Mesothelial cell of epicardium (in vitro differentiated cells): ENCODE data around the gene SEC22A. TPM values are rescaled to one million over a fixed set of nuclear protein-coding genes. Genes with fewer than 3 reads are reported as not detected.

Source experiments
- DNase-seq, 2 experiments: peaks; one replicate each; pipeline ENCODE4 v3.0.0; 2021; ENCODE audit warnings: low spot score in 2 of 2; ENCODE audit not compliant: unreplicated experiment in 2 of 2
- H3K27ac Mint-ChIP-seq: 2 replicates; pipeline ENCODE4 v1.8.0; 2021; ENCODE audit warnings: mixed read lengths
- H3K27me3 Mint-ChIP-seq: 2 replicates; pipeline ENCODE4 v1.8.0; 2021; ENCODE audit warnings: low read depth, mixed read lengths
- H3K36me3 Mint-ChIP-seq: 2 replicates; pipeline ENCODE4 v1.8.0; 2021; ENCODE audit warnings: mixed read lengths
- H3K4me1 Mint-ChIP-seq: 2 replicates; pipeline ENCODE4 v1.8.0; 2021; ENCODE audit warnings: mixed read lengths
- H3K4me3 Mint-ChIP-seq: 2 replicates; pipeline ENCODE4 v1.8.0; 2021; ENCODE audit warnings: mild to moderate bottlenecking, moderate library complexity, mixed read lengths
- H3K9me3 Mint-ChIP-seq: 2 replicates; pipeline ENCODE4 v1.8.0; 2021; ENCODE audit warnings: mixed read lengths
- total RNA-seq: library from RNA; stranded (reverse); gene quantifications from 3 replicates; pipeline ENCODE4 v1.2.1, GENCODE V29; 2021
- TF ChIP-seq, protein P1 (sequence below): fragments of 200-600 bp; sonication (generic); IDR thresholded peaks from one replicate; pipeline ENCODE4 v1.5.0; 2021; ENCODE audit warnings: antibody characterized with exemption; ENCODE audit not compliant: unreplicated experiment

SEC22A gene
- total RNA-seq, 1 donor from 2014 or later: 16.3 TPM

DNA sequence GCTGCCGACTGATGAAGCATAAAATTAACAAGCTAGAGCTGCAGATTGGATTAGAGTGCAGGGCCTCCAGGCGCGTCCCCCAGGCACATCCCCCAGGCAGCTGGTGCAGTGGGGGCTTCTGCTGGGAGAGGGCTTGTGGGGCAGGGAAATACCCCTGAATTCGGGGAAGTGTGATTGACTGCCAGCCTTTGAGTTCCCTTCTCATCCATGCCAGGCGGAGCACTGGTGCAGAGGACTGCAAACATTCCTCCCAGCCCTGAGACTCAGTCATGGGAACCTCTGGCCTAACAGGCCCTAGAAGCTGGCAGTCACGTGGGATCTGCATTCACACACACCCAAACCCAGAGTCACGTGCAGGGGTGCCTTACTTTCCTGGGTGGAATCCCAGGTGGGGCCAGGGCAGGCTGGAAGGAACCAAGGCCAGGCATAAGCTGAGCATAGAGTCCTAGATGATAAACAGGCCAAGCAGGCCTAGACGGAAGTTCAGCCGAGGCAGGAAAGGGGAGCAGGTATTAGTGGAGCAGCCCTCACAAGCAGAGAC, 46.2 kb upstream of the SEC22A start:
- no peak for DNase-seq
- Mint-ChIP-seq H3K4me3 (no peak overlapping the region), H3K27ac (no peak overlapping the region), H3K9me3 (no peaks in the 10 kb centered on the region), H3K4me1 (no peaks in the 10 kb centered on the region), H3K27me3 (no peaks in the 10 kb centered on the region), H3K36me3 (peaks cover 15% of the 10 kb centered on the region)
- TF ChIP-seq, protein P1, sequence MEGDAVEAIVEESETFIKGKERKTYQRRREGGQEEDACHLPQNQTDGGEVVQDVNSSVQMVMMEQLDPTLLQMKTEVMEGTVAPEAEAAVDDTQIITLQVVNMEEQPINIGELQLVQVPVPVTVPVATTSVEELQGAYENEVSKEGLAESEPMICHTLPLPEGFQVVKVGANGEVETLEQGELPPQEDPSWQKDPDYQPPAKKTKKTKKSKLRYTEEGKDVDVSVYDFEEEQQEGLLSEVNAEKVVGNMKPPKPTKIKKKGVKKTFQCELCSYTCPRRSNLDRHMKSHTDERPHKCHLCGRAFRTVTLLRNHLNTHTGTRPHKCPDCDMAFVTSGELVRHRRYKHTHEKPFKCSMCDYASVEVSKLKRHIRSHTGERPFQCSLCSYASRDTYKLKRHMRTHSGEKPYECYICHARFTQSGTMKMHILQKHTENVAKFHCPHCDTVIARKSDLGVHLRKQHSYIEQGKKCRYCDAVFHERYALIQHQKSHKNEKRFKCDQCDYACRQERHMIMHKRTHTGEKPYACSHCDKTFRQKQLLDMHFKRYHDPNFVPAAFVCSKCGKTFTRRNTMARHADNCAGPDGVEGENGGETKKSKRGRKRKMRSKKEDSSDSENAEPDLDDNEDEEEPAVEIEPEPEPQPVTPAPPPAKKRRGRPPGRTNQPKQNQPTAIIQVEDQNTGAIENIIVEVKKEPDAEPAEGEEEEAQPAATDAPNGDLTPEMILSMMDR: no peak

DNA sequence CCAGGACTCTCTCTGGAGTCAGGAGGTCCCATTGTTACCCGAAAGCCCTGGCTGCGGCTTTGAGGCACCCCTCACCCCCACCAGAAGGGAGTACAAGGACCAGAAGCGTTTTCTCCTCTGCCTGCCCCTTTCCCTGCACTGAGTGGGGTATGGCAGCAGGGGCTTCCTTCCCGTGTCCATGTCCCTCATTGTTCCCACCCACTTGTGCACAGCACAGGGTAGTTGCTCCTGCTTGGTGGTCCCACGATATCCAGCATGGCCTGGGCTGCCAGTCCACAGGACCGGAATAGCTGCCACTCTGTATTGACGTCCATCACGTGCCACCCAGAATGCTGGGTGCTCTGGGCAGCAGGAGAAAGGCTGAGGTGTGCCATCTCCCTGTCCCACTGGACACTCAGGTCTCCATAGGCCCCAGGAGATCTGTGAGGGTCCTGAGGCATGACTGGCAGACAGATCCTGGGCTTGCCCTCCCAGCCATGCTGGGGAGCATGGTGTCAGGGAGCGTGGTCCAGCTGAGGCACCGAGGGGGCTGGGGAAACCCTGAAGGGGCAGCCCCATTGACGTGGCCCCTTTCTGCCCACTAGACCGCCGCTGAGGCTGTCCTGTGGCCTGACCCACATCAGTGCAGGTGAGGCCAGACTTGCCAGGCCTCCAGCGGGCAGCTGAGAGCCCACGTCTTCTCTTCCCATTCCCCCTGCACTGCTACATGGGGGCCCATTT, 45.3 kb upstream of the SEC22A start:
- TF ChIP-seq, protein P1: no peak
- H3K27ac Mint-ChIP-seq: no peak overlapping the region
- no peak for DNase-seq
- H3K27me3 Mint-ChIP-seq: no peaks in the 10 kb centered on the region
- no peaks in the 10 kb centered on the region for H3K4me1 Mint-ChIP-seq
- no peak overlapping the region for H3K4me3 Mint-ChIP-seq
- H3K9me3 Mint-ChIP-seq: no peaks in the 10 kb centered on the region
- H3K36me3 Mint-ChIP-seq: peaks cover 7% of the 10 kb centered on the region

DNA sequence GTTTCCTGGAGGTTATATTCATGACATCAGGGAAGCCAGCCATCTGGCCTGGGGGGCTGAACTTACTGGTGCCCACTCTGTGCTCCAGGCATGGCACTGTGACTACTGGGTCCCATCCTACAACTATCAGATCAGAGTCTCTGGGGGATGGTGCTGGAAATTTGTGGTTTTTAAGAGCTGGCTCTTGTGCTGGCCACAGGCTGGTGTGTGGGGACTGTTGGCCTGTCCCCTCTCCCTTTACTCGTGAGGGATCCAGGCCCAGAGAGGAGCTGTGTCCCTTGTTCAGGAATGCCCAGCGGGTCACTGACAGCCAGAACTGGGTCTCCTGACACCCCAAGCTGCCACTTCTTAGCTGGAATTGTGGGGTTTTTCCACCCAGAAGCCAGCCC, 44.5 kb upstream of the SEC22A start:
- no peak overlapping the region for H3K4me3 Mint-ChIP-seq
- no peaks in the 10 kb centered on the region for H3K9me3 Mint-ChIP-seq
- no peak overlapping the region for H3K27ac Mint-ChIP-seq
- peaks cover 7% of the 10 kb centered on the region for H3K36me3 Mint-ChIP-seq
- no peak for DNase-seq
- H3K4me1 Mint-ChIP-seq: no peaks in the 10 kb centered on the region
- H3K27me3 Mint-ChIP-seq: no peaks in the 10 kb centered on the region
- TF ChIP-seq, protein P1: no peak

DNA sequence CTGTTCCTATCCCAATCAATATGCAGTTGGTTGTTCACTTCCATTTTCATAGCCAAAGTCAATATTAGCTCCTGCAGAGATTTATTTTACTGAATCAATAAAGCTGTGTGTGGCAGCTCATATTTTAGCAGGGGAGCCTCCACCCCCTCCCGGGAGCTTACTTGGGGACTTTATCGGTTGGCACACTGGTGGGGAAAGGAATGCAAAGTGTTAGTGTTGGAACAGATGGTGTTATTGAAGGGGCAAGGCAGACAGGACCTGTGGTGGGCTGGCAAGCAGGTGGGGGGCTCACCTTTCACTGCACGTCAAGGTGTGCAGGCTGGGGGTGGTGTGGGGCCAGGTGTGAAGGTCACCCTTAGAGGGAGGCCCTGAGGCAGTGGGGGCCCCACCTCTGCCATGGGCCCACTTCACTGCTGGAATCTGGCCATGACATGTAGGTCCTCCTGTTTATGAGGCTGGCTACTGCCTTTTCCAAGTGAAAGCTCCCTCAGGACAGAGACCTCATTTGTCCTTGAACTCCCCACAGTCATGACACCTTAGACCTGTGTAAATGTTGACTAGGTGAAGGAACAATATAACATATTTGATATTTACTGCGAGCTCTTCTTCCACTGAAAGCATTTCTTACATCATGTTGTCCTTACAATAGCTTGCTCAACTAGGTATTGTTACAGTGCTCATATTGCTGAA, 44.0 kb upstream of the SEC22A start:
- Mint-ChIP-seq H3K27ac (no peak overlapping the region), H3K9me3 (no peaks in the 10 kb centered on the region), H3K4me1 (no peaks in the 10 kb centered on the region), H3K4me3 (no peak overlapping the region), H3K27me3 (no peaks in the 10 kb centered on the region), H3K36me3 (peaks cover 7% of the 10 kb centered on the region)
- TF ChIP-seq, protein P1: no peak
- no peak for DNase-seq

DNA sequence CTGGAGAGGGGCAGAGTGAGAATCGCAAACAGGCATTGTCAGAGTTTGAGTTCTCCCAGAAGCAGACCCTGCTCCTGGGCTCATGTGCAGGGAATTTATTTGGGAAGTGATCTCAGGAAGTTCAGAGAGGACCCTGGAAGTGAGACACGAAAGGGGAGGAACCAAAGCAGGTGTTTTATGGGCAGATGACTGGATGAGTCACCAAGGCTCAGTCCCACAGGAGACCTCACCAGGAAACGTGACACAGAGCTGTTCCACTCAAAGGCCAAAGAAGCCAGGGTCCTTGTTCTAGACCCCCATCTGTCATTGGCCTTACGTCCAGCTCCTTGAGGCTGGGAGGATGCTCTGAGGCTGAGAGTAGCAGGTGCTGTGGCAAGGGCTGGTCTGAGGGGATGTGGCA, 43.4 kb upstream of the SEC22A start:
- H3K9me3 Mint-ChIP-seq: no peaks in the 10 kb centered on the region
- peaks cover 7% of the 10 kb centered on the region for H3K36me3 Mint-ChIP-seq
- H3K4me3 Mint-ChIP-seq: no peak overlapping the region
- TF ChIP-seq, protein P1: no peak
- DNase-seq: no peak
- H3K27ac Mint-ChIP-seq: no peak overlapping the region
- H3K4me1 Mint-ChIP-seq: no peaks in the 10 kb centered on the region
- no peaks in the 10 kb centered on the region for H3K27me3 Mint-ChIP-seq
